ENCODE data around the gene CTSD.

Gene CTSD

GRCh38 chr11:1752907-1753228 is 10.9 kb downstream of the CTSD start:
- TF ChIP-seq REST (IDR thresholded peaks at IDR 0.05; ENCODE audit: insufficient read depth in 1 of 2, low read depth in 2 of 2, low read length in 2 of 2) (no peak), FOXP2 (optimal IDR thresholded peaks at IDR 0.05; ENCODE audit: borderline replicate concordance, extremely low read depth, extremely low read length, insufficient read depth) (no peak), POLR2AphosphoS5 (IDR thresholded peaks at IDR 0.05; ENCODE audit: low read depth, low read length) (no peak), TAF1 (IDR thresholded peaks at IDR 0.05; ENCODE audit: borderline replicate concordance, insufficient read depth, low read length) (no peak), SIN3A (IDR thresholded peaks at IDR 0.05; ENCODE audit: borderline replicate concordance, insufficient read depth, low read length) (no peak)

GRCh38 chr11:1751999-1752906 is 11.5 kb downstream of the CTSD start:
- TF ChIP-seq SIN3A (IDR thresholded peaks at IDR 0.05; ENCODE audit: borderline replicate concordance, insufficient read depth, low read length) = no peak

GRCh38 chr11:1751531-1751921 is 12.2 kb downstream of the CTSD start:
- TF ChIP-seq REST (IDR thresholded peaks at IDR 0.05; ENCODE audit: insufficient read depth in 1 of 2, low read depth in 2 of 2, low read length in 2 of 2) = no peak
- TF ChIP-seq FOXP2 (optimal IDR thresholded peaks at IDR 0.05; ENCODE audit: borderline replicate concordance, extremely low read depth, extremely low read length, insufficient read depth) = no peak
- no peak for TF ChIP-seq POLR2AphosphoS5 (IDR thresholded peaks at IDR 0.05; ENCODE audit: low read depth, low read length)
- TF ChIP-seq TAF1 (IDR thresholded peaks at IDR 0.05; ENCODE audit: borderline replicate concordance, insufficient read depth, low read length) = no peak

GRCh38 chr11:1750840-1751530 is 12.7 kb downstream of the CTSD start:
- TF ChIP-seq TAF1 (IDR thresholded peaks at IDR 0.05; ENCODE audit: borderline replicate concordance, insufficient read depth, low read length) (no peak), POLR2AphosphoS5 (IDR thresholded peaks at IDR 0.05; ENCODE audit: low read depth, low read length) (no peak), SIN3A (IDR thresholded peaks at IDR 0.05; ENCODE audit: borderline replicate concordance, insufficient read depth, low read length) (no peak), FOXP2 (optimal IDR thresholded peaks at IDR 0.05; ENCODE audit: borderline replicate concordance, extremely low read depth, extremely low read length, insufficient read depth) (no peak), REST (IDR thresholded peaks at IDR 0.05; ENCODE audit: insufficient read depth in 1 of 2, low read depth in 2 of 2, low read length in 2 of 2) (no peak)

GRCh38 chr11:1750481-1750839 is 13.3 kb downstream of the CTSD start, which contains the start of gene IFITM10:
Gene IFITM10, minus strand, starts transcription at chr11:1750595. Its CDS starts 153 bp downstream, at chr11:1750442.
- TF ChIP-seq REST (IDR thresholded peaks at IDR 0.05; ENCODE audit: insufficient read depth in 1 of 2, low read depth in 2 of 2, low read length in 2 of 2) = no peak
- TF ChIP-seq FOXP2 (optimal IDR thresholded peaks at IDR 0.05; ENCODE audit: borderline replicate concordance, extremely low read depth, extremely low read length, insufficient read depth) = no peak
- no peak for TF ChIP-seq POLR2AphosphoS5 (IDR thresholded peaks at IDR 0.05; ENCODE audit: low read depth, low read length)
- no peak for TF ChIP-seq TAF1 (IDR thresholded peaks at IDR 0.05; ENCODE audit: borderline replicate concordance, insufficient read depth, low read length)
- TF ChIP-seq SIN3A (IDR thresholded peaks at IDR 0.05; ENCODE audit: borderline replicate concordance, insufficient read depth, low read length) = no peak

Data from PFSK-1 (cell line).